Osteoblast (primary cell): ENCODE results near the gene CLK2. TPM values are rescaled to one million over a fixed set of nuclear protein-coding genes. Genes with fewer than 3 reads are reported as not detected.

Experiments
- DNase-seq: peaks from one replicate; pipeline ENCODE4 v3.0.0; 2011; ENCODE audit warnings: low spot score, mixed read lengths; ENCODE audit not compliant: insufficient read length; ENCODE audit errors: missing footprints
- H2AFZ ChIP-seq: 2 replicates; pipeline ENCODE4 v1.6.0; 2011; ENCODE audit warnings: mild to moderate bottlenecking, low read length
- H3K27ac ChIP-seq: 2 replicates; pipeline ENCODE4 v1.5.1; 2011; ENCODE audit warnings: mild to moderate bottlenecking, low read depth, low read length, moderate library complexity
- H3K27me3 ChIP-seq: 2 replicates; pipeline ENCODE4 v1.6.0; 2012; ENCODE audit warnings: mild to moderate bottlenecking, control low read depth, inconsistent platforms, low read length, moderate library complexity; ENCODE audit not compliant: insufficient read depth
- H3K36me3 ChIP-seq: 2 replicates; pipeline ENCODE4 v1.5.1; 2011; ENCODE audit warnings: mild to moderate bottlenecking, low read length, control low read depth, moderate library complexity; ENCODE audit not compliant: insufficient read depth
- H3K4me1 ChIP-seq: 2 replicates; pipeline ENCODE4 v1.5.1; 2011; ENCODE audit warnings: mild to moderate bottlenecking, low read length, control low read depth, moderate library complexity; ENCODE audit not compliant: insufficient read depth
- H3K4me2 ChIP-seq: 2 replicates; pipeline ENCODE4 v1.6.0; 2011; ENCODE audit warnings: mild to moderate bottlenecking, low read length; ENCODE audit not compliant: insufficient read depth
- H3K4me3 ChIP-seq: fragments of 200-600 bp; sonication (generic); 3 replicates; pipeline ENCODE4 v1.5.1; 2012; ENCODE audit warnings: mild to moderate bottlenecking, low read length, inconsistent platforms; ENCODE audit not compliant: insufficient read depth
- H3K79me2 ChIP-seq: 2 replicates; pipeline ENCODE4 v1.6.0; 2012; ENCODE audit warnings: mild to moderate bottlenecking, low read length, control low read depth, inconsistent platforms; ENCODE audit not compliant: insufficient read depth
- H3K9me3 ChIP-seq: 2 replicates; pipeline ENCODE4 v1.5.1; 2011; ENCODE audit warnings: low read depth, low read length, control low read depth
- H4K20me1 ChIP-seq: 2 replicates; pipeline ENCODE4 v1.6.0; 2012; ENCODE audit warnings: mild to moderate bottlenecking, low read length, control low read depth; ENCODE audit not compliant: insufficient read depth
- CTCF ChIP-seq: IDR thresholded peaks from 2 replicates; pipeline ENCODE4 v1.5.1; 2011; ENCODE audit warnings: mild to moderate bottlenecking, low read depth, low read length, moderate library complexity; ENCODE audit errors: extremely low read depth
- total RNA-seq: library from RNA; depleted of rRNA; stranded (reverse); fragments of >200 nt; gene quantifications from 2 replicates; pipeline ENCODE4 v1.2.3, GENCODE V29; 2012

The CLK2 gene
- total RNA-seq, 1 donor = 17.4 TPM

GRCh38 chr1:155300553-155301329 lies 27.4 kb upstream of the CLK2 start:
- Histone ChIP-seq H3K4me1 (peaks cover 10% of the 10 kb centered on the region), H3K27me3 (peaks cover 14% of the 10 kb centered on the region), H3K9me3 (no peaks in the 10 kb centered on the region), H2AFZ (no peak overlapping the region), H3K27ac (no peak overlapping the region), H3K36me3 (no peaks in the 10 kb centered on the region), H4K20me1 (no peaks in the 10 kb centered on the region), H3K4me3 (no peak overlapping the region), H3K79me2 (no peaks in the 10 kb centered on the region), H3K4me2 (no peak overlapping the region)
- no peak for TF ChIP-seq CTCF
- DNase-seq = peak; percentile 67

GRCh38 chr1:155300024-155300423 lies 26.7 kb upstream of the CLK2 start:
- no peaks in the 10 kb centered on the region for H3K79me2 ChIP-seq
- no peaks in the 10 kb centered on the region for H3K36me3 ChIP-seq
- no peak overlapping the region for H3K4me2 ChIP-seq
- H3K27ac ChIP-seq = no peak overlapping the region
- no peak for TF ChIP-seq CTCF
- peak; percentile 8 for DNase-seq
- no peak overlapping the region for H2AFZ ChIP-seq
- no peaks in the 10 kb centered on the region for H4K20me1 ChIP-seq
- H3K4me1 ChIP-seq = peaks cover 3% of the 10 kb centered on the region
- H3K27me3 ChIP-seq = peaks cover 21% of the 10 kb centered on the region
- H3K4me3 ChIP-seq = no peak overlapping the region
- H3K9me3 ChIP-seq = no peaks in the 10 kb centered on the region

GRCh38 chr1:155297384-155297783 lies 24.1 kb upstream of the CLK2 start:
- Histone ChIP-seq H2AFZ (no peak overlapping the region), H3K4me3 (no peak overlapping the region), H3K4me2 (no peak overlapping the region), H3K9me3 (no peaks in the 10 kb centered on the region), H4K20me1 (no peaks in the 10 kb centered on the region), H3K27me3 (peaks cover 42% of the 10 kb centered on the region), H3K79me2 (no peaks in the 10 kb centered on the region), H3K27ac (no peak overlapping the region), H3K36me3 (no peaks in the 10 kb centered on the region), H3K4me1 (no peaks in the 10 kb centered on the region)
- no peak for TF ChIP-seq CTCF
- no peak for DNase-seq

- peak; percentile 49 for DNase-seq
- H3K9me3 ChIP-seq = no peaks in the 10 kb centered on the region
- H3K4me1 ChIP-seq = no peaks in the 10 kb centered on the region
- no peaks in the 10 kb centered on the region for H4K20me1 ChIP-seq
- no peak overlapping the region for H3K4me3 ChIP-seq
- no peak for TF ChIP-seq CTCF
- H3K36me3 ChIP-seq = no peaks in the 10 kb centered on the region
- no peaks in the 10 kb centered on the region for H3K79me2 ChIP-seq
- peaks cover 42% of the 10 kb centered on the region for H3K27me3 ChIP-seq
- no peak overlapping the region for H2AFZ ChIP-seq
- no peak overlapping the region for H3K4me2 ChIP-seq
- no peak overlapping the region for H3K27ac ChIP-seq
Measured at GRCh38 chr1:155296661-155297060, 23.4 kb upstream of the CLK2 start.
